Colonic mucosa (tissue), 4 donors: ENCODE measurements around the gene CNTNAP5. TPM values are rescaled to one million over a fixed set of nuclear protein-coding genes. Genes with fewer than 3 reads are reported as not detected.

Source experiments
- DNase-seq: peaks from one replicate; pipeline ENCODE4 v3.0.0-alpha.2; 2020
- H3K27ac ChIP-seq: fragments of 200-600 bp; one replicate; pipeline ENCODE4 v1.8.0; 2021
- H3K27me3 ChIP-seq: fragments of 200-600 bp; one replicate; pipeline ENCODE4 v1.8.0; 2021
- H3K36me3 ChIP-seq: fragments of 200-600 bp; one replicate; pipeline ENCODE4 v1.8.0; 2021
- H3K4me1 ChIP-seq: fragments of 200-600 bp; one replicate; pipeline ENCODE4 v1.8.0; 2021; ENCODE audit warnings: mild to moderate bottlenecking
- H3K4me3 ChIP-seq: fragments of 200-600 bp; one replicate; pipeline ENCODE4 v1.8.0; 2021
- H3K9ac ChIP-seq, 2 donors: one replicate each; pipeline ENCODE4 v1.7.0; 2013; ENCODE audit warnings: control low read depth in 2 of 2, low read depth in 2 of 2, low read length in 2 of 2
- H3K9me3 ChIP-seq: fragments of 200-600 bp; one replicate; pipeline ENCODE4 v1.8.0; 2021
- CTCF ChIP-seq: fragments of 200-600 bp; IDR thresholded peaks from one replicate; pipeline ENCODE4 v1.8.0; 2022; ENCODE audit warnings: antibody characterized with exemption, mild to moderate bottlenecking
- intact Hi-C: fragments of 100-400 bp; cut with DNase I; formaldehyde crosslinking; loops from one replicate; pipeline ENCODE4 v1.14.1; 2022
- total RNA-seq, 2 donors: library from RNA; stranded (reverse); fragmentation: NEBNext Ultra II Directional in 1 of 2; extraction: Animal tissue kit (Norgen Biotek cat#: 25700) in 1 of 2; gene quantifications; one replicate each; pipeline ENCODE4 v1.2.1, GENCODE V29; 2021
- donor health status: healthy.
- donor health status: DM: no; HTN: no; CAD: no.
- donor health status: DM: no; HTN: no; CAD: no.

CNTNAP5 gene
- total RNA-seq, 2 donors from 2014 or later = 0.35 TPM; not detected in 1

GRCh38 chr2:124530203-124530602, 505.1 kb downstream of the CNTNAP5 start:
- Histone ChIP-seq H3K27me3 (no peaks in the 10 kb centered on the region), H3K4me3 (no peak overlapping the region), H3K4me1 (no peaks in the 10 kb centered on the region), H3K9ac (no peak overlapping the region), H3K9me3 (no peaks in the 10 kb centered on the region), H3K27ac (no peak overlapping the region), H3K36me3 (no peaks in the 10 kb centered on the region)
- DNase-seq = no peak
- TF ChIP-seq CTCF = no peak
- intact Hi-C loops = no loop called here

GRCh38 chr2:124533226-124533954, 508.3 kb downstream of the CNTNAP5 start:
- no peak for TF ChIP-seq CTCF
- Histone ChIP-seq H3K36me3 (no peaks in the 10 kb centered on the region), H3K9me3 (no peaks in the 10 kb centered on the region), H3K9ac (no peak overlapping the region), H3K4me1 (no peaks in the 10 kb centered on the region), H3K27me3 (no peaks in the 10 kb centered on the region), H3K4me3 (no peak overlapping the region), H3K27ac (no peak overlapping the region)
- intact Hi-C loops = no loop called here
- no peak for DNase-seq

- intact Hi-C loops = no loop called here
- no peak for DNase-seq
- no peaks in the 10 kb centered on the region for H3K27me3 ChIP-seq
- H3K36me3 ChIP-seq = no peaks in the 10 kb centered on the region
- no peaks in the 10 kb centered on the region for H3K4me1 ChIP-seq
- no peak overlapping the region for H3K27ac ChIP-seq
- no peaks in the 10 kb centered on the region for H3K9me3 ChIP-seq
- no peak for TF ChIP-seq CTCF
- no peak overlapping the region for H3K9ac ChIP-seq
- no peak overlapping the region for H3K4me3 ChIP-seq
Observed at GRCh38 chr2:124534028-124534427, 508.9 kb downstream of the CNTNAP5 start.

GRCh38 chr2:124535816-124536215, 510.7 kb downstream of the CNTNAP5 start:
- no peaks in the 10 kb centered on the region for H3K27me3 ChIP-seq
- intact Hi-C loops = no loop called here
- H3K4me1 ChIP-seq = no peaks in the 10 kb centered on the region
- H3K4me3 ChIP-seq = no peak overlapping the region
- no peak overlapping the region for H3K27ac ChIP-seq
- H3K9ac ChIP-seq = no peak overlapping the region
- TF ChIP-seq CTCF = no peak
- H3K9me3 ChIP-seq = no peaks in the 10 kb centered on the region
- no peaks in the 10 kb centered on the region for H3K36me3 ChIP-seq
- no peak for DNase-seq

GRCh38 chr2:124536591-124536990, 511.5 kb downstream of the CNTNAP5 start:
- no peak overlapping the region for H3K9ac ChIP-seq
- DNase-seq = no peak
- intact Hi-C loops = no loop called here
- no peaks in the 10 kb centered on the region for H3K36me3 ChIP-seq
- H3K9me3 ChIP-seq = no peaks in the 10 kb centered on the region
- TF ChIP-seq CTCF = no peak
- H3K27ac ChIP-seq = no peak overlapping the region
- no peaks in the 10 kb centered on the region for H3K27me3 ChIP-seq
- no peaks in the 10 kb centered on the region for H3K4me1 ChIP-seq
- H3K4me3 ChIP-seq = no peak overlapping the region
